NCI-H1436 (cell line): ENCODE measurements around the gene UBE2J2.
A peak's percentile ranks its signal among the peaks of the same experiment; 100 is the strongest.

Experiments used
- DNase-seq: peaks from one replicate; lab custom pipeline; 2025; lab: John Stamatoyannopoulos, UW

UBE2J2 gene

GRCh38 chr1:1295154-1295923 is 21.7 kb upstream of the UBE2J2 start:
- DNase-seq, result no peak

GRCh38 chr1:1294250-1294890 is 20.7 kb upstream of the UBE2J2 start:
- no peak for DNase-seq

- no peak for DNase-seq
Observed at GRCh38 chr1:1293263-1294249, 19.9 kb upstream of the UBE2J2 start.

GRCh38 chr1:1292851-1293250 is 19.2 kb upstream of the UBE2J2 start:
- DNase-seq, result no peak

- DNase-seq, result no peak
Observed at GRCh38 chr1:1292442-1292779, 18.8 kb upstream of the UBE2J2 start.

- peak; percentile 81 for DNase-seq
Observed at GRCh38 chr1:1291548-1292441, 18.1 kb upstream of the UBE2J2 start.

- no peak for DNase-seq
Observed at GRCh38 chr1:1291023-1291528, 17.4 kb upstream of the UBE2J2 start.

GRCh38 chr1:1290238-1290731 is 16.6 kb upstream of the UBE2J2 start:
- DNase-seq, result peak; percentile 64

- no peak for DNase-seq
Observed at GRCh38 chr1:1287288-1288110, 13.8 kb upstream of the UBE2J2 start.

- DNase-seq, result no peak
Observed at GRCh38 chr1:1286313-1287261, 12.9 kb upstream of the UBE2J2 start.

GRCh38 chr1:1285611-1286311 is 12.1 kb upstream of the UBE2J2 start:
- DNase-seq, result no peak

- DNase-seq, result no peak
Observed at GRCh38 chr1:1285102-1285571, 11.5 kb upstream of the UBE2J2 start.

- DNase-seq, result no peak
Observed at GRCh38 chr1:1284221-1285101, 10.8 kb upstream of the UBE2J2 start.

GRCh38 chr1:1283821-1284220 is 10.2 kb upstream of the UBE2J2 start:
- no peak for DNase-seq

- DNase-seq, result no peak
Observed at GRCh38 chr1:1282998-1283397, 9.3 kb upstream of the UBE2J2 start.

GRCh38 chr1:1281533-1282321 is 8.1 kb upstream of the UBE2J2 start:
- no peak for DNase-seq
